Heart left ventricle (tissue), 16 donors: Measurements from ENCODE around the gene NUP35. TPM values are rescaled to one million over a fixed set of nuclear protein-coding genes. Genes with fewer than 3 reads are reported as not detected.
A peak's percentile ranks its signal among the peaks of the same experiment; 100 is the strongest.

Source experiments
- ATAC-seq, 4 donors: fragments of 200-7000 bp; cut with Tn5 transposase; one replicate each; pipeline ENCODE4 v1.9.1; 2020 to 2022; ENCODE audit warnings: moderate library complexity in 4 of 4, mild to moderate bottlenecking in 3 of 4, moderate number of reproducible peaks in 1 of 4
- DNase-seq, 5 donors: peaks; one replicate each; pipeline ENCODE4 v3.0.0-alpha.2; 2020
- H3K27ac ChIP-seq, 12 donors: fragments of 200-600 bp; sonication (generic) in 4 of 12; one replicate each; pipeline versions ENCODE4 v1.5.0 to v1.8.0; 2016 to 2022; ENCODE audit warnings: mild to moderate bottlenecking in 2 of 12
- H3K27me3 ChIP-seq, 9 donors: fragments of 200-600 bp; sonication (generic) in 2 of 9; one replicate each; pipeline versions ENCODE4 v1.5.1 to v1.8.0; 2016 to 2022; ENCODE audit warnings: mild to moderate bottlenecking in 3 of 9
- H3K36me3 ChIP-seq, 9 donors: fragments of 200-600 bp; sonication (generic) in 2 of 9; one replicate each; pipeline versions ENCODE4 v1.5.0 to v1.8.0; 2018 to 2022; ENCODE audit warnings: mild to moderate bottlenecking in 2 of 9
- H3K4me1 ChIP-seq, 12 donors: fragments of 200-600 bp; sonication (generic) in 4 of 12; one replicate each; pipeline versions ENCODE4 v1.5.0 to v1.8.0; 2016 to 2022; ENCODE audit warnings: mild to moderate bottlenecking in 3 of 12
- H3K4me3 ChIP-seq, 12 donors: fragments of 200-600 bp; sonication (generic) in 4 of 12; one replicate each; pipeline versions ENCODE4 v1.5.0 to v1.8.0; 2017 to 2022; ENCODE audit warnings: mild to moderate bottlenecking in 9 of 12, moderate library complexity in 4 of 12
- H3K9me3 ChIP-seq, 12 donors: fragments of 200-600 bp; sonication (generic) in 4 of 12; one replicate each; pipeline versions ENCODE4 v1.5.0 to v1.8.0; 2016 to 2022; ENCODE audit warnings: mild to moderate bottlenecking in 1 of 12
- POLR2A ChIP-seq, 2 donors: fragments of 450-650 bp; IDR thresholded peaks; one replicate each; pipeline ENCODE4 v1.6.1; 2017; ENCODE audit warnings: antibody characterized with exemption in 2 of 2, mild to moderate bottlenecking in 2 of 2, moderate library complexity in 2 of 2
- WGBS, 4 donors: extraction: QIAGEN DNeasy Blood & Tissue Kit in 2 of 4; methylation state at CpG; one replicate each; pipeline versions ENCODE4 v1.1.5 to v1.1.7; 2013 to 2018; 5-methylcytosine and 5-hydroxymethylcytosine counted together
- intact Hi-C, 10 donors: fragments of 100-400 bp; cut with DNase I; formaldehyde crosslinking; loops; one replicate each; pipeline versions ENCODE4 v1.11.1 to v1.14.2; 2022
- polyA plus RNA-seq, 2 donors: library from polyadenylated mRNA; stranded (reverse); fragments of 200-250 nt; gene quantifications; one replicate each; pipeline ENCODE4 v1.2.3, GENCODE V29; 2013
- total RNA-seq, 9 donors: library from RNA; depleted of rRNA in 2 of 9; stranded (reverse); fragments of >200 nt in 2 of 9; fragmentation: NEBNext Ultra II Directional in 3 of 9; extraction: Animal tissue kit (Norgen Biotek cat#: 25700) in 3 of 9; gene quantifications; one replicate each; pipeline versions ENCODE4 v1.1.0 to v1.2.4, GENCODE V29; 2016 to 2023
- TF ChIP-seq, protein P1 (sequence below), 12 donors: fragments of 200-600 bp; sonication (generic) in 4 of 12; IDR thresholded peaks; one replicate each; pipeline versions ENCODE4 v1.5.0 to v1.8.0; 2018 to 2022; ENCODE audit warnings: antibody characterized with exemption in 12 of 12, mild to moderate bottlenecking in 5 of 12
- donor health status: ischemic (EF 13 %, LVEDD 7.1; RV severe dilation, severe dysfunction).
- donor health status: healthy with polysubstance abuse.
- donor health status: DM: no; HTN: yes; CAD: no.
- donor health status: DM: no; HTN: no; CAD: no.
- donor health status: ischemic (EF 25% LVEDD 6.9; RV normal size, moderate dysfunction).
- donor health status: ischemic (EF 25% LVEDD 5.7; RV mildly dilated, moderate dysfunction).
- donor health status: healthy.
- donor health status: DM: yes; HTN: yes; CAD: no.
- donor health status: ischemic (EF 35%, LVEDD 5.7; RV mildly dilated, moderate dysfunction).
- donor health status: nonischemic (EF 11% LVEDD 7.7; RV severe dilation, severe dysfunction).
- donor health status: DM: yes; HTN: yes; CAD: no.
- donor health status: PGD.
- donor health status: ischemic (EF 29% LVEDD 5.4; RV normal size, mild dysfunction).
- donor health status: nonischemic (EF 23%, LVEDD 6.1; RV moderate dilation, normal function).

The NUP35 gene
- total and polyA plus RNA-seq, 11 donors, result 5.4 to 14.4 (median 8.0) TPM

DNA sequence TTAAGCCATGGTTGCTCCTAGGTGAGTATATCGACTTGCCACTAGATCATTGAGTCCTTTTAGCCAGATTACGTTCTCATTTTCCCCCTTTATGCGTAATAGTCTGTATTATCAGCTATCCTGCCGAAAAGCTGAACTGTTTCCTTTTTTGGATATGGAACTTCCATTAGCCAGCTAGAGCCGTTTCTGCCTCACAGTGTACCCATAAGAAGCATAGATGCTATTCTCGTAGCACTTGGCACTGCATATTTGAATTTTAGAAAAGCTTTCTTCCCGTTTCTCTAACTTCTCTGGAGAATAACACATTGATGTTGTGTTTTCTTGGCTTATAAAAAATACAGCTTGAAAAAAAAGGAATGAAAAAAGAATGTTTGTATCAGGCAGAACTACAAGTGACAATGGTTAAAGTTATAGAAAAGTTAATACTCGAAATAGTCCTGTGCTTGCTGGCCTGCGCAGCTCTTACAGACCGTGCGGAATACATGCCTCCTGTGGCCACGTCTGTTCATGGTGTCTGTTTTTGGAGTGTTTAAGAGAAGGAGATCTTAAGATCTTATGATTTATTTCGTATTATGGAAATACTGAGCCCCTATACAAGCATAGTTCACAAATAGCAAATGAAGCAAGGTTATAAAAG, 45.0 kb upstream of the NUP35 start:
- Histone ChIP-seq H3K9me3 (no peaks in the 10 kb centered on the region), H3K27me3 (peaks cover 0 to 13% (median 0%) of the 10 kb centered on the region in 9 donors), H3K4me1 (peaks cover 0 to 29% (median 9%) of the 10 kb centered on the region in 12 donors), H3K4me3 (peak overlapping the region; percentile 33 to 87 (median 70)), H3K27ac (peak overlapping the region; percentile 64 to 95 (median 88)), H3K36me3 (no peaks in the 10 kb centered on the region)
- WGBS, 4 donors, result 11 to 13% (median 12%) methylated on average over 13 of the region's 13 CpGs
- intact Hi-C loops, result loop anchor here in 6 of 10 donors (2.0 to 5.0 kb wide), 4 partner anchors 40 to 46 kb away; partner anchors contain the start of genes NCKAP1 (in 4 of the 6) and NUP35 (in 4 of the 6)
- TF ChIP-seq, protein P1, sequence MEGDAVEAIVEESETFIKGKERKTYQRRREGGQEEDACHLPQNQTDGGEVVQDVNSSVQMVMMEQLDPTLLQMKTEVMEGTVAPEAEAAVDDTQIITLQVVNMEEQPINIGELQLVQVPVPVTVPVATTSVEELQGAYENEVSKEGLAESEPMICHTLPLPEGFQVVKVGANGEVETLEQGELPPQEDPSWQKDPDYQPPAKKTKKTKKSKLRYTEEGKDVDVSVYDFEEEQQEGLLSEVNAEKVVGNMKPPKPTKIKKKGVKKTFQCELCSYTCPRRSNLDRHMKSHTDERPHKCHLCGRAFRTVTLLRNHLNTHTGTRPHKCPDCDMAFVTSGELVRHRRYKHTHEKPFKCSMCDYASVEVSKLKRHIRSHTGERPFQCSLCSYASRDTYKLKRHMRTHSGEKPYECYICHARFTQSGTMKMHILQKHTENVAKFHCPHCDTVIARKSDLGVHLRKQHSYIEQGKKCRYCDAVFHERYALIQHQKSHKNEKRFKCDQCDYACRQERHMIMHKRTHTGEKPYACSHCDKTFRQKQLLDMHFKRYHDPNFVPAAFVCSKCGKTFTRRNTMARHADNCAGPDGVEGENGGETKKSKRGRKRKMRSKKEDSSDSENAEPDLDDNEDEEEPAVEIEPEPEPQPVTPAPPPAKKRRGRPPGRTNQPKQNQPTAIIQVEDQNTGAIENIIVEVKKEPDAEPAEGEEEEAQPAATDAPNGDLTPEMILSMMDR (IDR thresholded peaks at IDR 0.05), result peak in 1 of 12 donors; percentile 7
- TF ChIP-seq POLR2A (IDR thresholded peaks at IDR 0.05), result no peak
- ATAC-seq (peak; percentile 51 to 73 (median 71)), DNase-seq (peak in 1 of 5 donors; percentile 46)

DNA sequence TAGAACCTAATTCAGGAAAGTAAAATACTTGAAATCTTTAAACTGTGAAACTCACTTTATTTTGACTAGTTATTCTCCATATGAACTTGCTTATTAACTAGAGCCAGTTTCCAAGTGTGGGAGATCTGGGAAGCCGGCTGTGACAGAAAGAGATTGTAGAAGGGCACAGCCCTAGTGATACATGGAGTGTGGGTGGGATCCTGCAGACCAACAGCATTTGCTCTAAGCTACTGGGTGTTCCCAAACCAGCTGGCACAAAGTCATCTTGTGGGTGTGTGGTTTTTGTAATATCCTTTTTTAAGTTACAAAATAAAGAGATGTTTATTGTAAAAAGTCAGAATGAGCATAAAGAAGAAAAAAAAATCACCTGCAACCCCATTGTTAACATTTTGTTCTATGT, 42.3 kb upstream of the NUP35 start:
- intact Hi-C loops, result loop anchor here in 3 of 10 donors (2.0 to 10.0 kb wide), 3 partner anchors 40 to 317 kb away; partner anchors contain the start of gene NUP35 (in 2 of the 3)
- H3K36me3 ChIP-seq, result peaks cover 0 to 3% (median 0%) of the 10 kb centered on the region in 9 donors
- H3K4me3 ChIP-seq, result no peak overlapping the region
- H3K27ac ChIP-seq, result peak overlapping the region in 3 of 12 donors; percentile 1 to 31 (median 4)
- no peaks in the 10 kb centered on the region for H3K9me3 ChIP-seq
- ATAC-seq (peak in 2 of 4 donors; percentile 39 to 77), DNase-seq (peak in 2 of 5 donors; percentile 33 to 42)
- WGBS, 4 donors, result 16 to 25% (median 20%) methylated on average over 1 of the region's 1 CpG
- H3K4me1 ChIP-seq, result peaks cover 0 to 29% (median 9%) of the 10 kb centered on the region in 12 donors
- H3K27me3 ChIP-seq, result peaks cover 0 to 7% (median 0%) of the 10 kb centered on the region in 9 donors
- no peak for TF ChIP-seq POLR2A (IDR thresholded peaks at IDR 0.05)
- TF ChIP-seq, protein P1 (IDR thresholded peaks at IDR 0.05), result no peak

DNA sequence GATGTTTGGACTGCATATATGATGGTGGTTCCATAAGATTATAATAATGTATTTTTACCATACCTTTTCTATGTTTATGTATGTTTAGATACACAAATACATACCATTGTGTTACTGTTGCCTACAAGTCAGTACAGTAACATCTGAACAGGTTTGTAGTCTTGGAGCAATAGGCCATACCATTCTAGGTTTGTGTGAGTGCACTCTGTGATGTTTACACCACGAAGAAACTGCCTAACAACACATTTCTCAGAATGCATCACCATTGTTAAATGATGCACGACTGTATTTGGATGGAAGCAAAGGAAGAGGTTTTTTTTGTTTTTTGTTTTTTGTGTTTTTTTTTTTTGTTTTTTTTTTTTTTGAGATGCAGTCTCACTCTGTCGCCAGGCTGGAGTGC, 36.2 kb upstream of the NUP35 start:
- Histone ChIP-seq H3K4me1 (no peaks in the 10 kb centered on the region), H3K9me3 (no peaks in the 10 kb centered on the region), H3K27ac (no peak overlapping the region), H3K4me3 (no peak overlapping the region), H3K27me3 (no peaks in the 10 kb centered on the region), H3K36me3 (peaks cover 0 to 8% (median 0%) of the 10 kb centered on the region in 9 donors)
- intact Hi-C loops, result loop anchor here in 1 of 10 donors (10.0 kb wide), 1 partner anchor 323 kb away; no protein-coding TSS in a partner anchor
- no peak for ATAC-seq
- DNase-seq, result no peak
- 80 to 85% (median 82%) methylated on average over 3 of the region's 3 CpGs for WGBS, 4 donors
- TF ChIP-seq POLR2A (IDR thresholded peaks at IDR 0.05), result no peak
- TF ChIP-seq, protein P1 (IDR thresholded peaks at IDR 0.05), result no peak

DNA sequence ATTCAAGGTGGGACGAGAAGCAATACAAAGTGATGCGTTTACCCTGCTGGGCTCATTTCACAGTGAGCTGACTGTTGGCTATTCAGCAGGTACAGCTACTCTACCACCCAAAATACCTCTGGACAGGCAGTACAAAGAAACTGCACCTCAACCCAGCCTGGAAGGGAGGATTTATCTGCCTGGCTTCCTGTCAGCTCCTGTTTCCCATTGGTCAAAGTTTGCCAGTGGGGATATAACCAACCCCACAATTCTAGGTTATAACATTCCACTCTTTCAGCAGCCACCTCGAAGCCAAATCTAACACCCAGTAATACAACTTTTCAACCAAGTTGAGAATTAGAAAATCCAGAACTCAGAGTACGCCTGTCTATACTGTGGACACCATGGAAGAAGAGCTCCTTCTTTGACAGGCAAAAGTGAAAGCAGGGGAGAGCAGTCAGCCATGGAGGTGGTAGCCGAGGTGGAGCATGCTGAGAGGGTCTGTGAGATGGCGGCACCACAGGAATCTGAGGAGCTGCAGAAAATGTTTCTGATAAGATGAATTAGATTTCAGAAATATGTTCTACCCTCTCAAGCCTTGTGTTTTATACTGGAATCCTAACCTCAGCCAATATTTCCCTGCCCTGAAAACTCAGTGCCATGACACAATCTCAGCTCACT, 34.9 kb upstream of the NUP35 start:
- no peak for ATAC-seq
- 85 to 94% (median 93%) methylated on average over 6 of the region's 6 CpGs for WGBS, 4 donors

More for the DNA sequence above, 34.9 kb upstream of the NUP35 start:
- TF ChIP-seq POLR2A (IDR thresholded peaks at IDR 0.05), result no peak
- TF ChIP-seq, protein P1 (IDR thresholded peaks at IDR 0.05), result no peak
- no peak overlapping the region for H3K4me3 ChIP-seq
- H3K27ac ChIP-seq, result no peak overlapping the region
- DNase-seq, result no peak
- H3K36me3 ChIP-seq, result peaks cover 0 to 8% (median 0%) of the 10 kb centered on the region in 9 donors
- H3K4me1 ChIP-seq, result peaks cover 0 to 3% (median 0%) of the 10 kb centered on the region in 12 donors
- intact Hi-C loops, result loop anchor here in 1 of 10 donors (10.0 kb wide), 1 partner anchor 325 kb away; no protein-coding TSS in a partner anchor
- no peaks in the 10 kb centered on the region for H3K27me3 ChIP-seq
- no peaks in the 10 kb centered on the region for H3K9me3 ChIP-seq
